ENCODE measurements around the gene TTPAL.

- TF ChIP-seq, protein P1, sequence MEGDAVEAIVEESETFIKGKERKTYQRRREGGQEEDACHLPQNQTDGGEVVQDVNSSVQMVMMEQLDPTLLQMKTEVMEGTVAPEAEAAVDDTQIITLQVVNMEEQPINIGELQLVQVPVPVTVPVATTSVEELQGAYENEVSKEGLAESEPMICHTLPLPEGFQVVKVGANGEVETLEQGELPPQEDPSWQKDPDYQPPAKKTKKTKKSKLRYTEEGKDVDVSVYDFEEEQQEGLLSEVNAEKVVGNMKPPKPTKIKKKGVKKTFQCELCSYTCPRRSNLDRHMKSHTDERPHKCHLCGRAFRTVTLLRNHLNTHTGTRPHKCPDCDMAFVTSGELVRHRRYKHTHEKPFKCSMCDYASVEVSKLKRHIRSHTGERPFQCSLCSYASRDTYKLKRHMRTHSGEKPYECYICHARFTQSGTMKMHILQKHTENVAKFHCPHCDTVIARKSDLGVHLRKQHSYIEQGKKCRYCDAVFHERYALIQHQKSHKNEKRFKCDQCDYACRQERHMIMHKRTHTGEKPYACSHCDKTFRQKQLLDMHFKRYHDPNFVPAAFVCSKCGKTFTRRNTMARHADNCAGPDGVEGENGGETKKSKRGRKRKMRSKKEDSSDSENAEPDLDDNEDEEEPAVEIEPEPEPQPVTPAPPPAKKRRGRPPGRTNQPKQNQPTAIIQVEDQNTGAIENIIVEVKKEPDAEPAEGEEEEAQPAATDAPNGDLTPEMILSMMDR (IDR thresholded peaks at IDR 0.05), result no peak
- TF ChIP-seq POLR2A (IDR thresholded peaks at IDR 0.05), result no peak
These were observed 16.1 kb downstream of the TTPAL start for GRCh38 chr20:44491635-44492395.

Measured in esophagus squamous epithelium (tissue), 4 donors.